Gastrocnemius medialis (tissue), 4 donors: ENCODE results near the gene RFFL. TPM values are rescaled to one million over a fixed set of nuclear protein-coding genes. Genes with fewer than 3 reads are reported as not detected.
A peak's percentile ranks its signal among the peaks of the same experiment; 100 is the strongest.
"Not testable (repeated sequence)": the region's sequence is repeated elsewhere in the genome, so short reads cannot be mapped to it uniquely, and the experiment has no call there.

Experiments
- ATAC-seq, 2 donors: fragments of 150-250 bp; one replicate each; pipeline ENCODE4 v1.9.1; 2016
- DNase-seq, 2 donors: peaks; one replicate each; pipeline ENCODE4 v3.0.0-alpha.2; 2019
- H3K27ac ChIP-seq, 4 donors: fragments of 200-600 bp; sonication (generic); 1 replicate in 1 of 4; 2 replicates in 3 of 4; pipeline ENCODE4 v1.5.1; 2016 to 2018; ENCODE audit warnings: mild to moderate bottlenecking in 2 of 4, moderate library complexity in 1 of 4
- H3K27me3 ChIP-seq, 3 donors: fragments of 200-600 bp; sonication (generic) in 2 of 3; 1 replicate in 1 of 3; 2 replicates in 2 of 3; pipeline versions ENCODE4 v1.5.1 to v1.6.0; 2016 to 2019; ENCODE audit warnings: mild to moderate bottlenecking in 1 of 3, moderate library complexity in 1 of 3
- H3K36me3 ChIP-seq, 2 donors: fragments of 200-600 bp; sonication (generic) in 1 of 2; one replicate each; pipeline ENCODE4 v1.5.1; 2017 to 2018
- H3K4me1 ChIP-seq, 2 donors: fragments of 200-600 bp; sonication (generic) in 1 of 2; one replicate each; pipeline ENCODE4 v1.5.1; 2016 to 2017; ENCODE audit warnings: mild to moderate bottlenecking in 2 of 2
- H3K4me3 ChIP-seq, 4 donors: fragments of 200-600 bp; sonication (generic) in 3 of 4; 1 replicate in 1 of 4; 2 replicates in 3 of 4; pipeline ENCODE4 v1.5.1; 2016 to 2019; ENCODE audit warnings: mild to moderate bottlenecking in 2 of 4
- H3K9me3 ChIP-seq, 3 donors: fragments of 200-600 bp; sonication (generic) in 2 of 3; 1 replicate in 1 of 3; 2 replicates in 2 of 3; pipeline ENCODE4 v1.5.1; 2016 to 2019
- POLR2A ChIP-seq, 2 donors: fragments of 450-650 bp; IDR thresholded peaks; one replicate each; pipeline ENCODE4 v1.6.1; 2017; ENCODE audit warnings: antibody characterized with exemption in 2 of 2, mild to moderate bottlenecking in 2 of 2, moderate library complexity in 2 of 2
- in situ Hi-C, 4 donors: fragments of 200-750 bp; cut with MboI; loops; one replicate each; pipeline versions ENCODE4 v1.15.0 to v1.8.0; 2017; ENCODE audit warnings: low sequenced_read_pairs in 4 of 4
- intact Hi-C: fragments of 100-400 bp; cut with DNase I; formaldehyde crosslinking; loops from one replicate; pipeline ENCODE4 v1.15.1; 2023; ENCODE audit warnings: low total_unique reads
- total RNA-seq, 4 donors: library from RNA; depleted of rRNA; stranded (reverse); fragments of >200 nt; gene quantifications; one replicate each; pipeline versions ENCODE4 v1.1.0 to v1.2.3, GENCODE V29; 2016
- TF ChIP-seq, protein P1 (sequence below), 5 experiments: fragments of 450-650 bp in 3 of 5; fragments of 200-600 bp in 2 of 5; sonication (generic) in 2 of 5; IDR thresholded peaks in 4 of 5; conservative IDR thresholded peaks in 1 of 5; 1 replicate in 4 of 5; 2 replicates in 1 of 5; pipeline ENCODE4 v1.5.1; 2016 to 2019; ENCODE audit warnings: antibody characterized with exemption in 5 of 5, mild to moderate bottlenecking in 3 of 5, moderate library complexity in 3 of 5

The RFFL gene
- total RNA-seq, 4 donors from 2014 or later = 17.4 to 65.7 (median 35.0) TPM

- H3K27me3 ChIP-seq = no peaks in the 10 kb centered on the region
- no peaks in the 10 kb centered on the region for H3K4me1 ChIP-seq
- no peak for ATAC-seq
- TF ChIP-seq, protein P1, sequence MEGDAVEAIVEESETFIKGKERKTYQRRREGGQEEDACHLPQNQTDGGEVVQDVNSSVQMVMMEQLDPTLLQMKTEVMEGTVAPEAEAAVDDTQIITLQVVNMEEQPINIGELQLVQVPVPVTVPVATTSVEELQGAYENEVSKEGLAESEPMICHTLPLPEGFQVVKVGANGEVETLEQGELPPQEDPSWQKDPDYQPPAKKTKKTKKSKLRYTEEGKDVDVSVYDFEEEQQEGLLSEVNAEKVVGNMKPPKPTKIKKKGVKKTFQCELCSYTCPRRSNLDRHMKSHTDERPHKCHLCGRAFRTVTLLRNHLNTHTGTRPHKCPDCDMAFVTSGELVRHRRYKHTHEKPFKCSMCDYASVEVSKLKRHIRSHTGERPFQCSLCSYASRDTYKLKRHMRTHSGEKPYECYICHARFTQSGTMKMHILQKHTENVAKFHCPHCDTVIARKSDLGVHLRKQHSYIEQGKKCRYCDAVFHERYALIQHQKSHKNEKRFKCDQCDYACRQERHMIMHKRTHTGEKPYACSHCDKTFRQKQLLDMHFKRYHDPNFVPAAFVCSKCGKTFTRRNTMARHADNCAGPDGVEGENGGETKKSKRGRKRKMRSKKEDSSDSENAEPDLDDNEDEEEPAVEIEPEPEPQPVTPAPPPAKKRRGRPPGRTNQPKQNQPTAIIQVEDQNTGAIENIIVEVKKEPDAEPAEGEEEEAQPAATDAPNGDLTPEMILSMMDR (IDR thresholded peaks at IDR 0.05 in 4 of 5, conservative IDR thresholded peaks at IDR 0.05 in 1 of 5) = no peak
- TF ChIP-seq POLR2A (IDR thresholded peaks at IDR 0.05) = no peak
- peaks cover 0 to 5% of the 10 kb centered on the region in 2 donors for H3K36me3 ChIP-seq
- in situ Hi-C loops (loop anchor here in 3 of 4 donors (10.0 to 25.0 kb wide), 3 partner anchors 90 to 108 kb away; partner anchors contain the start of gene LIG3 (in 1 of the 3)), intact Hi-C loops (no loop called here)
- DNase-seq = no peak
- no peak overlapping the region for H3K4me3 ChIP-seq
- no peaks in the 10 kb centered on the region for H3K9me3 ChIP-seq
- no peak overlapping the region for H3K27ac ChIP-seq
These were observed 31.4 kb upstream of the RFFL start for GRCh38 chr17:35094902-35095301.

GRCh38 chr17:35090707-35091106 lies 27.2 kb upstream of the RFFL start:
- intact Hi-C loops, H3K27ac ChIP-seq, H3K4me3 ChIP-seq, H3K9me3 ChIP-seq, DNase-seq, H3K27me3 ChIP-seq, H3K36me3 ChIP-seq, ATAC-seq: not testable (repeated sequence)
- peaks cover 6 to 14% of the 10 kb centered on the region in 2 donors for H3K4me1 ChIP-seq
- in situ Hi-C loops = loop anchor here in 3 of 4 donors (10.0 to 25.0 kb wide), 3 partner anchors 86 to 103 kb away; partner anchors contain the start of gene LIG3 (in 1 of the 3)

- Histone ChIP-seq H3K27me3 (no peaks in the 10 kb centered on the region), H3K4me3 (peak overlapping the region; percentile 32 to 92 (median 70)), H3K9me3 (no peaks in the 10 kb centered on the region), H3K4me1 (peaks cover 6 to 14% of the 10 kb centered on the region in 2 donors), H3K27ac (peak overlapping the region; percentile 55 to 77 (median 73)), H3K36me3 (no peaks in the 10 kb centered on the region)
- ATAC-seq (peak; percentile 24 to 40), DNase-seq (peak in 1 of 2 donors; percentile 2)
- intact Hi-C loops = loop anchor here (1.0 to 5.0 kb wide), 6 partner anchors 26 to 128 kb away; partner anchors contain the start of genes CCT6B, LIG3, RAD51D and RFFL
- in situ Hi-C loops = loop anchor here (10.0 to 25.0 kb wide), 4 partner anchors 85 to 125 kb away; partner anchors contain the start of genes CCT6B (in 1 of the 4), LIG3 (in 1 of the 4) and ZNF830 (in 1 of the 4)
- TF ChIP-seq, protein P1 (IDR thresholded peaks at IDR 0.05 in 4 of 5, conservative IDR thresholded peaks at IDR 0.05 in 1 of 5) = peak in 4 of 5 experiments; percentile 3 to 41 (median 27)
- TF ChIP-seq POLR2A (IDR thresholded peaks at IDR 0.05) = no peak
These were observed 26.2 kb upstream of the RFFL start for GRCh38 chr17:35089586-35090296.

DNA sequence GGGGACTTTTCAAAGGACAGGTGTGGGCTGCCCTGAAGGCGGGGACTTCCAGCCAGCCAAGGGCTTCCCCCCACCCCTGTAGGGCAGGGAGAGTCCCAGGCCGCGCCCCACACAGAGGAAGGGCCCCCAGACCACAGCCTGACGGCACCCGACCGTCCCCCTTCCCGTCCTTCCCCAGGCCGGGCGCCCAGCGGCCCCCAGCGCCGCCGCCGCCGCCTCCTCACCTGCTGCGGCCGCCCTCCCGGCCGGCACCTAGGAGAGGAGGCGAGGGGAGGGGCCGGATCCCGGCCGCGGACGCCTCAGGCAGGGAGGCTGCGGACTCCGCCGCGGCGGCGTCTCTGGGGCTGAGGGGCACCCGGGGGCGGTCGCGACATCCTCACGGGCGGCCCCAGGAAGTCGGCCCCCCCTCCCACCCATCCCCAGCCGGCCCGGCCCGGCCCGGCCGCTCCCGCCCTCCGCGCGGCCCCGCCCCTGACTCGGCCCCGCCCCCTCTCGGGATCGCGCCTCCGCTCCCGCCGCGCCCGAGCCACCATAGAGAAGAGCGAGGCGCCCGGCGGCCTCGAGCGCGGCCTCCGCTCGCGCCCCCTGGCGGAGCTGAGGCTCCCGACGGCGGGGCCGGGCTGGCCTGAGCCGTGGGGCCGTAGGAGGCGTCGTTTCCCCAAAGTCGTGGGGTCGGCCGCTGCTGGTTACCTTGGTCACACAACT lies 25.5 kb upstream of the RFFL start:
- ATAC-seq = peak; percentile 88 to 93
- TF ChIP-seq, protein P1 (IDR thresholded peaks at IDR 0.05 in 4 of 5, conservative IDR thresholded peaks at IDR 0.05 in 1 of 5) = peak; percentile 70 to 93 (median 86)
- peak; percentile 33 to 36 for TF ChIP-seq POLR2A (IDR thresholded peaks at IDR 0.05)
- peak; percentile 60 to 79 for DNase-seq
- peak overlapping the region; percentile 66 to 100 (median 82) for H3K4me3 ChIP-seq
- H3K27me3 ChIP-seq = no peaks in the 10 kb centered on the region
- in situ Hi-C loops (loop anchor here in 2 of 4 donors (10.0 to 25.0 kb wide), 2 partner anchors 102 to 124 kb away; partner anchors contain the start of genes CCT6B (in 1 of the 2), LIG3 (in 1 of the 2) and ZNF830 (in 1 of the 2)), intact Hi-C loops (loop anchor here (1.0 to 5.0 kb wide), 6 partner anchors 26 to 128 kb away; partner anchors contain the start of genes CCT6B, LIG3, RAD51D and RFFL)
- H3K9me3 ChIP-seq = no peaks in the 10 kb centered on the region
- peaks cover 6 to 14% of the 10 kb centered on the region in 2 donors for H3K4me1 ChIP-seq
- H3K27ac ChIP-seq = peak overlapping the region; percentile 56 to 77 (median 74)
- no peaks in the 10 kb centered on the region for H3K36me3 ChIP-seq
